ENCODE measurements around the gene TMEM9B.
"Not testable (repeated sequence)": the region's sequence is repeated elsewhere in the genome, so short reads cannot be mapped to it uniquely, and the experiment has no call there.

Gene TMEM9B

GRCh38 chr11:8964324-8965320 lies at the start of gene TMEM9B:
TSS of gene TMEM9B (minus strand) at chr11:8964442. CDS start at chr11:8964313, 129 bp downstream.
- in situ Hi-C loops (cut with MboI; ENCODE audit: low sequenced_read_pairs), result no loop called here

DNA sequence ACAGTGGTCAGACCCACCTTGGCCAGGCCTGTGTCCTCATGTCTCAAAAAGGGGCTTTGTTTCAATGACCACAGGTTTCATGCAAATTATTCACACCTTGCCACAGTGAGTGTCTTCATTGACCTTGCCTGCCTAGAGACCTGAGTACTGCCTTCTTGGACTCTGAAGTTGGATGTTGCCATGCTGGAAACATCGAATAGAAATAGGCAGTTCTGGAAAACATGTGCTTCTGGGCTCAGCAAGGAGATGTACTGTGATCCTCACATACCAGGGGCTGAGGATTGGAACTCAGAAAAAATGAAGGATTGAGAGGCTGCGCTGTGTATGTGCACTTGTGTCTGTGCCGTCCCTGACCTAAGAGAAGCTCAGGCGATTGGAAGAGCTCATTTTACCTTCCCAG lies 49.1 kb upstream of the TMEM9B start:
- in situ Hi-C loops (cut with MboI; ENCODE audit: low sequenced_read_pairs), result no loop called here

DNA sequence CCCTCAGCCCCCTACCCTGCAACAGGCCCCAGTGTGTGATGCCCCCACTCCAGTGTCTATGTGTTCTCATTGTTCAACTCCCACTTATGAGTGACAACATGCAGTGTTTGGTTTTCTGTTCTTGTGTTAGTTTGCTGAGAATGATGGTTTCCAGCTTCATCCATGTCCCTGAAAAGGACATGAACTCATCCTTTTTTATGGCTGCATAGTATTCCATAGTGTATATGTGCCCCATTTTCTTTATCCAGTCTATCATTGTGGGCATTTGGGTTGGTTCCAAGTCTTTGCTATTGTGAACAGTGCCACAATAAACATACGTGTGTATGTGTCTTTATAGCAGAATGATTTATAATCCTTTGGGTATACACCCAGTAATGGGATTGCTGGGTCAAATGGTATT lies 45.3 kb upstream of the TMEM9B start:
- in situ Hi-C loops (cut with MboI; ENCODE audit: low sequenced_read_pairs), result not testable (repeated sequence)

DNA sequence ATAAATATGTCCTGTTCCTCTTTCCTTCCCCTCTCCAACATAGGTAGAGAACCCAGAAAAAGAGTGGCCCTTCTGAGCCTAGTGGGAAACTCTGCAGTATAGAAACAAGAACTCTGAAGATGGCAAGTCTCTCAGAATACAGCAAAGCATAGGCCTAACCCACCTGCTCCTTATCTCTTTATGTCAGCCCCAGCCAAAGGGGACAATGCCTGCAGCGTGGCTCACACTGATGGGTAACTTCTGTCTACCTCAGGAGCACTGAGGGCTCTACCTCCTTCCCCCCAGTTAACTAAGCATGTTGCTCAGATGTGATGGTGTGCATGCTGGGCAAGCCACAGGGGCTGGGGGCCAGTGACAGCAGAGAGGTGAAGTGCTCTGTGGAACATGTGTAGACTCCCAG lies 44.4 kb upstream of the TMEM9B start:
- in situ Hi-C loops (cut with MboI; ENCODE audit: low sequenced_read_pairs), result no loop called here

DNA sequence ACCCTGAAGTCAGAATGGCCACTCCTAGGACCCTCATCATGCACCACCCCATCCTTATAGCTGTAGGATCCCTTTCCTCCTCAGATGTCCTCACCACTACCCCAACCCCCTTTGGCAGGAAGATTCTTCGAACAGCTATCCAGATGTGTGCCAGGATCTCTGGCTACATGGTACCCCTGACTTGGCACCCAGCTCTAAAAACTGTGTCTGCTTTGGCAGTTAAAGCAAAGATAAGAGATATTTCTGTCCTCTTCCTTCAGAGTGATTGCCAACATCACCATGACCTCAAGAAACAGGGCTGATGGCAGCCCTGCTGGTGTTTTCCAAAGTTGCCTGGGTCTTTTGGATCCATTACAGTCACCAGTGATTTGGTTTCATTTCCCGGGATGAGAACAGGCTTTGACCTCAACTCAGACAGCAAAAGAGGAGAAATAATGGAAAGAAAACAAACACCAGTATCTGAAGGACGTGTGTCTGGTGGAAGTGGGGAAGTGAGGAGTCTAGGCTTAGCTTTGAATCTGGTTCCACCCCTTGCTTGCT lies 43.8 kb upstream of the TMEM9B start:
- in situ Hi-C loops (cut with MboI; ENCODE audit: low sequenced_read_pairs), result no loop called here

GRCh38 chr11:9005087-9005486 lies 40.8 kb upstream of the TMEM9B start:
- in situ Hi-C loops (cut with MboI; ENCODE audit: low sequenced_read_pairs), result no loop called here

DNA sequence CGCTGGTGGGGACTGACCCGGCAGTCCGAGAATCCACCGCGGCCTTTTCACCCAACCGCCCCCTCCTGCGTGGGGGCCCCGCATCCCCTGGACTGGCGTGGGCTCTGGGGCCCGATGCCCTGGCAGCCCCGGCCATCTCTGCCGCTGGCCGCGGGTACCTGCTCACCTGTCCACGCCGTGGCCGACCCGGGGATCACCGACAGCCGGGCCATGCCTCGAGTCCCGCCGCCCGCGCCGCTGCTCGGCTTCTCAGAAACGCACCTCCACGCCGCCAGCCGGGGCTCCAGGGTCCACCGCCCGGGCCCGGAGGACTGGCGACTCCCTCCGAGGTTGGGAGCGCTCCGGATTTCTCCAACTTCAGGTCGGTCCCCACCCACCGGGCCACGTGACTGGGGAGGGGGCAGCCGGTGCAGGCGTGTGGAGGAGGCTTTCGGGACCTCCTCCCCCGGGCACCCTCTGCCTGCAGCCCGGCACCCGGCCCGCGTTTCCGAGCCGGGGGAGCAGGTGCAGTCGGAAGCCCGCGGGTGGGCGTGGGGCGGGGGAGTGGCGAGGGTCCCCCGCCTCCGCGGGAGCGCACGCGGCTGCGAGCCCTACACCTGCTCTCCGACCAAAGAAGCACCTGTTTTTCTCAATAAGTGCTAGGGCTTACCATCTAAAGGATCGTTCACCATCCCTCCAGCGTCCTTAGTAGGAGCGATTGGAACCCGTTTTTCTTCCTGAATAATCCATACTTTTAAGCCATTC lies 40.1 kb upstream of the TMEM9B start:
- in situ Hi-C loops (cut with MboI; ENCODE audit: low sequenced_read_pairs), result no loop called here

- in situ Hi-C loops (cut with MboI; ENCODE audit: low sequenced_read_pairs), result no loop called here
These were observed 39.4 kb upstream of the TMEM9B start, which contains the start of gene NRIP3 for GRCh38 chr11:9003573-9004182. TSS of gene NRIP3 (minus strand) at chr11:9004001. CDS start at chr11:9003935, 66 bp downstream.

DNA sequence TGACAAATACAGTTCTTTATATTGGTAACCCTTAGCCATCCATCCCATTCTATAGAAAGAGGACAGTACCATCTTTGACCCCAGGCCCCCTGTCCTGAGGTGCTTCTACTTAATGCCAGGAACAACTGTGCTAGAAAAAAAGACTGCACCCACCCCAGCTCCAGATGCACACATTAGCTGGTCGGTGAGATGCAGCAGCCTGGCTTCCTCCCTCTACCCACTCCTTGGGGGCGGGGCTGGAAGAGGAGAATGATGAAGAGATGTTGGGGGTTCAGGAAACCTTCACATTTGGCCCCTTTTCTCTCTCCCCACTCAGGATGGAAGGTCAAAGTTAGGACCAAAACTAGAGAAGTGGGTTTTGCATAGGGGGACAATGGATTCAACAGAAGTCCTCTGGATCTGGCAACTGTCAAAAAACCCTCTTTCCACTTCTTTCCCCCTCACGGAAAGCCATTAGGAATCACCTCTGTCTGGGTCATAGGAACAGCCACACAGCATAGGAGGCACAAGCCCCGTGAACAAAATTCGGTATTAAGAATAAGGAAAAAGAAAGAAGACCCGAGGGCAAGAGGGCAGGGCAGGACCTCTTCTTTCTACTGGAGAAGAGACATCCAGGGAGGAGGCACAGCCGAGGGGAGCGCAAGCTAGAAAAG lies 38.8 kb upstream of the TMEM9B start:
- in situ Hi-C loops (cut with MboI; ENCODE audit: low sequenced_read_pairs), result no loop called here

DNA sequence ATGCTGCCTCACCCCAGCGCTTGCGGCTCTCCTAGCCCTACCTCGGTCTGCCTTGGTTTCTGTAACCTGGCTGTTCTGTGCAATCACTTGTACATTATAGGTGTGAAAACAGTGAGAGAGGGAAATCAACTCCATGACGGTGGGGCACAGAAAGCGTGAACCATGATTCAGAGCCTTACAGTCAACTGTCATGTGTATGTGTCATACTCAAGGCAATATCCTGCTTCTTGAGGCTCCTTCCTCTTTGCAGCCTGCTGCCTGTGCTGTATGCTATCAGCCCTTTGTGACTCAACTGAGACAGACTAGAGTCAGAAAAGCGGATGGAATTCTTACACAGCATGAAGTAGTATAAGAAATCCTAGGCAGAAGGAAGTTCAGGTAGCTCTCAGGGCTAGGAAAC lies 37.5 kb upstream of the TMEM9B start:
- in situ Hi-C loops (cut with MboI; ENCODE audit: low sequenced_read_pairs), result no loop called here

DNA sequence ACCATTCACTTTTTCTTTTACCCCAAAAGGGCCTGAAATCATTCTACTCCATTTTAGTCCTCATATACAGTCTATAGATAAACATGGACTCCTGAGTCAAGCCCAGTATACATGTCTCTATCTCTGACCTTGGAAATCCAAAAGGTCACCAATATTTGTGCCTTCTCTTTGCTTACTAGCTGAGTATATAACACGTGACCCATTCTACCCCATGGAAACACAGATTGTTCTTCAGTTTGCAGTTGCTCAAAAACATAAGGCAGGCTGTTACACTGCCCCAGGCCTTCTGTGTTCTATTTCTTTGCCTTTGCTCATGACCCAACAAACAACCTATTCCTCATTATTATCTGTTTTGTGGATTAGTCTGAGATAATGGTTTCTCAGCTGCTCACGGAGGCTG lies 33.8 kb upstream of the TMEM9B start:
- in situ Hi-C loops (cut with MboI; ENCODE audit: low sequenced_read_pairs), result no loop called here

DNA sequence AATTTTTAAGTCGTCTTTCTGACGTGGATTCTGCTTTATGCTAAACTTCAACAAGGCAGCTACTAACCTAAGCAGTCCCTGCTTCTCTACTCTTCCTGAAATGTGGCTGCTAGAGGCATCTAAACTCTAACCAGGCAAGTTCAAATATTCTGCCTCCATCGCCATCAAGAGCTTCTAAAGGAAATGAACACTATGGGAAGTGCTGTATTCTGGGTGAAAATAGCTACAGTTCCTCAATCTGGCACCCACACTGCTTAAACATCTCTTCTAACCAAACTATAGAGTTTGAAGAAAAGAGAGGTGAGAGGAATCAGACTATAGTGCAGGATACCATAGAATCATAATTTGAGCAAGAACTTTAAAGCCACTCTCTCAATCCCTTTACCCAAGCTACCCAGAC lies 33.2 kb upstream of the TMEM9B start:
- in situ Hi-C loops (cut with MboI; ENCODE audit: low sequenced_read_pairs), result no loop called here

DNA sequence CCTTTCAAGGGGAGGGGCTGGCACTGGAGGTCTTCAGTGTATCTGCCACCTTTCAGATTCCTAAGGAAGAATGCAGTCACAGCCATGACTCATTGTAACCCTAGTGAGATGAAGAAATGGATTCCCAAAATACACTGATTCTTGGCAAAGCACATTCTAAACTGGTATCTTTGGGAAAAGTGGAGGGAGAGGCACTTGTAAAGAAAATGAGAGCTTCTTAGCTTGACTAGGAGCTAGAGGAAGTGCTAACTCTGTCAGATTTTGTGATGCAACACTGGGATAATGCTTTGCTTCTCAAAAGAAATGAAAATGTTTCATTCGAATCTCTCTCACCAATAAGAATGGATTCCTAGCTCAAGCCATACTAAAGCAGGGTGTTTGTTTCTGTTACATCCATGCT lies 25.2 kb upstream of the TMEM9B start:
- in situ Hi-C loops (cut with MboI; ENCODE audit: low sequenced_read_pairs), result no loop called here

DNA sequence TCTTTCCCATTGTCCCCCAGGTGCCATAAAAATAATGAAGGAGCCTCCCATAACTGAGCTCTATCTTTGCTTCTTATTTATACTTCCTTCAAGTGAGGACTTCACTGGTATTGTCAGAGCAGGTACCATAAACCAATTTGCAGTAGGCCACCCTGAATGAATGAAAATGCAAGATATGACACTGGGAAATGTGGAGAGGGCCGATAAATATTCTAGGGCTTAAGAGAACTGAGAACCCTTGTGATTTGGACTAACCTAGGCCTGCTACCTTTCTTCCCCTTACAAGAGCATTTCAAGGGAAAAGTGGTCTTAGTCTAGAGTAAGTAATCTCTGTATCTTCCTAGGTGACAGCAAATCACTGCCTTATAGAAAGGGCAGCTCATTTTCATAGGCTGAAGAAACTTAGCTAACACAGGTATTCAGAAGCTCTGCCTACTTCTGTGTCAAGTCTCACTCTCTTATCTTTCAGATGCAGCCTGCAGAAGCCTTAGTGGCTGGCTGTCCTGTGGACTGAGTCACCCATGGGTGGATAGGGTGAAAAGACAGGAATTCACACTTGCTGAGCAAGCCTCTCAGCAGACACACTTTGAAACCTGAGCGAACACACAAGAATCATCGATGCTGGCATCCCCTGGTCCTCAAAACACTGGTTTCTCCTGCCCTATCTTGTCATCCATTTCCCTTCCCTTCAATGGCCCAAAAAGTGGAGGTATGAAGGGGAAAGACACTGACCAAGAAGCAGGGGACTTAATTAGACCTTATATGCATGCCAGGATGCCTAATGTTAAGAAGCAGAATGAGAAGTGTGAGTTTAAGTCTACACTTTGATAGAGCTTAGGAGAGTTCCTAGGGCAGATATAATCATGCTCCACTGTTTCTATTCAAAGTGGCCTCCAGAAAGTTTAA lies 24.3 kb upstream of the TMEM9B start:
- in situ Hi-C loops (cut with MboI; ENCODE audit: low sequenced_read_pairs), result no loop called here

GRCh38 chr11:8987446-8987845 lies 23.2 kb upstream of the TMEM9B start:
- in situ Hi-C loops (cut with MboI; ENCODE audit: low sequenced_read_pairs), result no loop called here

DNA sequence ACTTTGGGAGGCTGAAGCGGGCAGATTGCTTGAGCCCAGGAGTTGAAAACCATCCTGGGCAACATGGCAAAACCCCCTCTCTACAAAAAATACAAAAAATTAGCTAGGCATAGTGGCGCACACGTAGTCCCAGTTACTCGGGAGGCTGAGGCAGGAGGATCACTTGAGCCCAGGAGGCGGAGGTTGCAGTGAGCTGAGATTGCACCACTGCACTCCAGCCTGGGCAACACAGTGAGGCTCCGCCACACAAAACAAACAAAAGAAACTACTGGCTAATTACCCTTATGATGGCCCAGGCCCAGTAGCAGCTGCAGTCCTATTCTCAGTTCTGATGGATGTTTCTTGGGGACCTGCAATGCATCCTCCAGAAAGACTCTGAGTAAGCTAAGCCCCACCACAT lies 22.5 kb upstream of the TMEM9B start:
- in situ Hi-C loops (cut with MboI; ENCODE audit: low sequenced_read_pairs), result not testable (repeated sequence)

- in situ Hi-C loops (cut with MboI; ENCODE audit: low sequenced_read_pairs), result no loop called here
These were observed 21.2 kb upstream of the TMEM9B start for GRCh38 chr11:8985462-8985861.

DNA sequence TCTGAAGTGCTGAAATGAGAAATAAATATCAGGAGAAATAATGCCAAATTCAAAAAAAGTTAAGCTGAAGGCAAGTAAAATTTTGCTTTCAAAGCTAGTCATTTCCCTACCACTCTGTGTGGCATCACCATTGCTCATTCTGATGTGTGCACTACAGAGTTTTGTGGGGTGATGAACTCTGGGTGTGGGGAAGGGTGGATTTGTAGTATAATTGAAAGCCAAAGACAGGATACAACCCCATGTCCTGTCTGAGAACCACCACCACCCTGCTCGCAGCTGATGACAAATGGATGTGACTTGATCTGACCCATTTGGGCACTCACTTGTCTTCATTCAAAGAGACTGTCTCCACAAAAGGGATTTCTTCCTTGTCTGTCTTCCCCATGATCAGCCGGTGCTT lies 19.3 kb upstream of the TMEM9B start:
- in situ Hi-C loops (cut with MboI; ENCODE audit: low sequenced_read_pairs), result no loop called here

- in situ Hi-C loops (cut with MboI; ENCODE audit: low sequenced_read_pairs), result no loop called here
These were observed 16.2 kb upstream of the TMEM9B start for GRCh38 chr11:8980485-8980884.

GRCh38 chr11:8979365-8979764 lies 15.1 kb upstream of the TMEM9B start:
- in situ Hi-C loops (cut with MboI; ENCODE audit: low sequenced_read_pairs), result not testable (repeated sequence)

Data from hTERT RPE-1 (cell line).